ENCODE results near the gene LRRC23.
A peak's percentile ranks its signal among the peaks of the same experiment; 100 is the strongest.

DNA sequence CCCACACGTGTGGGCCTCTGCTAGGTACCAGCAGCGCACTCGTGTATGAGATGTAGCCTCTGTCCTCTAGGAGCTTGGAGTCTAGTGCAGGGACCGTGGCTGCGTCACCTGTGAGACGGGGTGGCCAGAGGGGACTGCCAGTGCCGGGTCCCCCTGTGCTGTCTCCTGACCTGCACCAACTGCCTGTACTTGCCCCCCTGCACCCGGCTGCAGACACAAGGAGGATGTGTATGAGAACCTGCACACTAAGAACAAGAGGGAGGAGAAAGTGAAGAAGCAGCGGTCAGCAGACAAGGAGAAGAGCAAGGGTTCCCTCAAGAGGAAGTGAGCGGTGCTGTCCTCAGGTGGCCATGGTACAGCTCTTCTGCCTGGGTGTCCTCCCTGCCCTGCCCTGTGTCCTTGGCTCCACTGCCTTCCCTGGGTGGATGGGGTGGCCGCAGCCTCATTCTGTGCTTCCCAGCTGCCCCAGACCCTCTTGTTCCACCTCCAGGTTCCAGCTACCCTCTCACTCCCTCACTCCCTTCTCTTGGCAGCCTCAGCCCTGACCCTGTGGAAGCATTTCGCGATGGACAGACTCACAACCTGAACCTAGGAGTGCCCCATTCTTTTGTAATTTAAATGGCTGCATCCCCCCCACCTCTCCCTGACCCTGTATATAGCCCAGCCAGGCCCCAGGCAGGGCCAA is 56.1 kb downstream of the LRRC23 start:
- peak in 1 of 3 experiments; percentile 7; a peak in 1 of 6 replicates for TF ChIP-seq CTCF (IDR thresholded peaks at IDR 0.05 in 2 of 3, conservative IDR thresholded peaks at IDR 0.05 in 1 of 3; ENCODE audit: borderline replicate concordance in 1 of 3, insufficient read depth in 1 of 3, low read depth in 2 of 3, low read length in 2 of 3)
- TF ChIP-seq ZNF274 (IDR thresholded peaks at IDR 0.05; ENCODE audit: low read depth, low read length) = no peak
- no peak for TF ChIP-seq EZH2phosphoT487 (IDR thresholded peaks at IDR 0.05; ENCODE audit: borderline replicate concordance)
- no peak for TF ChIP-seq POLR2AphosphoS5 (IDR thresholded peaks at IDR 0.05; ENCODE audit: low read depth, low read length)
- TF ChIP-seq EZH2 (IDR thresholded peaks at IDR 0.05) = no peak
- no peak for TF ChIP-seq SIN3A (IDR thresholded peaks at IDR 0.05; ENCODE audit: low read depth)
- TF ChIP-seq ATF3 (IDR thresholded peaks at IDR 0.05) = no peak
- TF ChIP-seq, protein P1, sequence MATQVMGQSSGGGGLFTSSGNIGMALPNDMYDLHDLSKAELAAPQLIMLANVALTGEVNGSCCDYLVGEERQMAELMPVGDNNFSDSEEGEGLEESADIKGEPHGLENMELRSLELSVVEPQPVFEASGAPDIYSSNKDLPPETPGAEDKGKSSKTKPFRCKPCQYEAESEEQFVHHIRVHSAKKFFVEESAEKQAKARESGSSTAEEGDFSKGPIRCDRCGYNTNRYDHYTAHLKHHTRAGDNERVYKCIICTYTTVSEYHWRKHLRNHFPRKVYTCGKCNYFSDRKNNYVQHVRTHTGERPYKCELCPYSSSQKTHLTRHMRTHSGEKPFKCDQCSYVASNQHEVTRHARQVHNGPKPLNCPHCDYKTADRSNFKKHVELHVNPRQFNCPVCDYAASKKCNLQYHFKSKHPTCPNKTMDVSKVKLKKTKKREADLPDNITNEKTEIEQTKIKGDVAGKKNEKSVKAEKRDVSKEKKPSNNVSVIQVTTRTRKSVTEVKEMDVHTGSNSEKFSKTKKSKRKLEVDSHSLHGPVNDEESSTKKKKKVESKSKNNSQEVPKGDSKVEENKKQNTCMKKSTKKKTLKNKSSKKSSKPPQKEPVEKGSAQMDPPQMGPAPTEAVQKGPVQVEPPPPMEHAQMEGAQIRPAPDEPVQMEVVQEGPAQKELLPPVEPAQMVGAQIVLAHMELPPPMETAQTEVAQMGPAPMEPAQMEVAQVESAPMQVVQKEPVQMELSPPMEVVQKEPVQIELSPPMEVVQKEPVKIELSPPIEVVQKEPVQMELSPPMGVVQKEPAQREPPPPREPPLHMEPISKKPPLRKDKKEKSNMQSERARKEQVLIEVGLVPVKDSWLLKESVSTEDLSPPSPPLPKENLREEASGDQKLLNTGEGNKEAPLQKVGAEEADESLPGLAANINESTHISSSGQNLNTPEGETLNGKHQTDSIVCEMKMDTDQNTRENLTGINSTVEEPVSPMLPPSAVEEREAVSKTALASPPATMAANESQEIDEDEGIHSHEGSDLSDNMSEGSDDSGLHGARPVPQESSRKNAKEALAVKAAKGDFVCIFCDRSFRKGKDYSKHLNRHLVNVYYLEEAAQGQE (IDR thresholded peaks at IDR 0.05; ENCODE audit: low read depth) = no peak
- TF ChIP-seq MAX (IDR thresholded peaks at IDR 0.05) = no peak
- no peak for TF ChIP-seq JUND (IDR thresholded peaks at IDR 0.05)
- TF ChIP-seq YY1 (IDR thresholded peaks at IDR 0.05; ENCODE audit: extremely low read depth, insufficient replicate concordance, low read depth, low read length) = no peak
- no peak for TF ChIP-seq FOSL1 (IDR thresholded peaks at IDR 0.05; ENCODE audit: low read depth)

All from HCT116 (cell line).